ENCODE measurements around the gene YY1.
A peak's percentile ranks its signal among the peaks of the same experiment; 100 is the strongest.
"Not testable (repeated sequence)": the region's sequence is repeated elsewhere in the genome, so short reads cannot be mapped to it uniquely, and the experiment has no call there.

The YY1 gene

GRCh38 chr14:100213956-100214769 is 24.8 kb upstream of the YY1 start:
- DNase-seq (ENCODE audit: low read depth, low spot score) = peak; percentile 89

- DNase-seq (ENCODE audit: low read depth, low spot score) = no peak
Observed at GRCh38 chr14:100214770-100215083, 24.2 kb upstream of the YY1 start.

- no peak for DNase-seq (ENCODE audit: low read depth, low spot score)
Observed at GRCh38 chr14:100215330-100215885, 23.5 kb upstream of the YY1 start.

- DNase-seq (ENCODE audit: low read depth, low spot score) = peak; percentile 35
Observed at GRCh38 chr14:100219126-100219785, 19.7 kb upstream of the YY1 start.

GRCh38 chr14:100221533-100222223 is 17.3 kb upstream of the YY1 start:
- peak; percentile 77 for DNase-seq (ENCODE audit: low read depth, low spot score)

GRCh38 chr14:100222224-100223093 is 16.5 kb upstream of the YY1 start:
- no peak for DNase-seq (ENCODE audit: low read depth, low spot score)

- DNase-seq (ENCODE audit: low read depth, low spot score) = no peak
Observed at GRCh38 chr14:100223332-100224201, 15.4 kb upstream of the YY1 start.

- no peak for DNase-seq (ENCODE audit: low read depth, low spot score)
Observed at GRCh38 chr14:100224229-100224866, 14.6 kb upstream of the YY1 start.

- no peak for DNase-seq (ENCODE audit: low read depth, low spot score)
Observed at GRCh38 chr14:100225169-100225568, 13.8 kb upstream of the YY1 start.

GRCh38 chr14:100230361-100230760 is 8.6 kb upstream of the YY1 start:
- DNase-seq (ENCODE audit: low read depth, low spot score) = no peak

- no peak for DNase-seq (ENCODE audit: low read depth, low spot score)
Observed at GRCh38 chr14:100234511-100234910, 4.4 kb upstream of the YY1 start.

- not testable (repeated sequence) for DNase-seq (ENCODE audit: low read depth, low spot score)
Observed at GRCh38 chr14:100236271-100236818, 2.6 kb upstream of the YY1 start.

GRCh38 chr14:100236881-100237280 is 2.1 kb upstream of the YY1 start:
- DNase-seq (ENCODE audit: low read depth, low spot score) = no peak

GRCh38 chr14:100237735-100238418 is 1.1 kb upstream of the YY1 start:
- DNase-seq (ENCODE audit: low read depth, low spot score) = peak; percentile 69

- peak; percentile 30 for DNase-seq (ENCODE audit: low read depth, low spot score)
Observed at GRCh38 chr14:100239211-100239839, 381 bp downstream of the YY1 start.

GRCh38 chr14:100239840-100240667 is 1.1 kb downstream of the YY1 start:
- peak; percentile 97 for DNase-seq (ENCODE audit: low read depth, low spot score)

- no peak for DNase-seq (ENCODE audit: low read depth, low spot score)
Observed at GRCh38 chr14:100240668-100241032, 1.7 kb downstream of the YY1 start.

GRCh38 chr14:100241279-100241678 is 2.3 kb downstream of the YY1 start:
- peak; percentile 22 for DNase-seq (ENCODE audit: low read depth, low spot score)

Data from astrocyte of the hippocampus (primary cell).